PC-3 (cell line): ENCODE results near the gene CDH4. TPM values are rescaled to one million over a fixed set of nuclear protein-coding genes. Genes with fewer than 3 reads are reported as not detected.

Experiments
- ATAC-seq: fragments of 200-7000 bp; cut with Tn5 transposase; 2 replicates; pipeline ENCODE4 v1.9.1; 2020; ENCODE audit warnings: mild to moderate bottlenecking, moderate library complexity
- BruUV-seq: library from RNA; stranded (reverse); fragments of 400-500 nt; replicated peaks from 2 replicates; lab custom pipeline; 2021; lab: Mats Ljungman, UMichigan
- CTCF ChIA-PET: fragments of 300-600 bp; sonication (Branson Sonifier 250); formaldehyde crosslinking; loops from one replicate; lab custom pipeline; 2022; ENCODE audit warnings: antibody characterized with exemption; lab: Charles Lee
- POLR2A ChIA-PET: fragments of 300-600 bp; sonication (Branson Sonifier 250); formaldehyde crosslinking; loops from one replicate; lab custom pipeline; 2022; ENCODE audit warnings: antibody characterized with exemption; ENCODE audit not compliant: unreplicated experiment; lab: Charles Lee
- DNase-seq: peaks from one replicate; pipeline ENCODE4 v3.0.0-alpha.2; 2015
- H2AFZ ChIP-seq: fragments of 300-600 bp; sonication (generic); 2 replicates; pipeline ENCODE4 v1.6.0; 2016; ENCODE audit warnings: antibody characterized with exemption, low read length
- H3F3A ChIP-seq: fragments of 300-600 bp; sonication (generic); one replicate; pipeline ENCODE4 v1.6.0; 2017; ENCODE audit warnings: antibody characterized with exemption, low read length, control low read depth, mild to moderate bottlenecking; ENCODE audit not compliant: unreplicated experiment
- H3K27ac ChIP-seq: fragments of 300-600 bp; sonication (generic); 2 replicates; pipeline ENCODE4 v1.5.1; 2016; ENCODE audit warnings: mild to moderate bottlenecking, low read length
- H3K27me3 ChIP-seq: fragments of 300-600 bp; sonication (generic); 2 replicates; pipeline ENCODE4 v1.6.1; 2016; ENCODE audit warnings: low read length, mixed read lengths
- H3K36me3 ChIP-seq: fragments of 300-600 bp; sonication (generic); 2 replicates; pipeline ENCODE4 v1.6.1; 2016; ENCODE audit warnings: low read depth, mixed run types, low read length, mixed read lengths
- H3K4me1 ChIP-seq: fragments of 300-600 bp; sonication (generic); 2 replicates; pipeline ENCODE4 v1.5.1; 2016; ENCODE audit warnings: low read length; ENCODE audit not compliant: insufficient read depth
- H3K4me2 ChIP-seq: fragments of 300-600 bp; sonication (generic); 2 replicates; pipeline ENCODE4 v1.6.0; 2016; ENCODE audit warnings: low read length
- H3K4me3 ChIP-seq: fragments of 300-600 bp; sonication (generic); 2 replicates; pipeline ENCODE4 v1.5.1; 2016; ENCODE audit warnings: mild to moderate bottlenecking, low read length, mixed read lengths
- H3K79me2 ChIP-seq: fragments of 300-600 bp; sonication (generic); 2 replicates; pipeline ENCODE4 v1.6.1; 2017; ENCODE audit warnings: low read length, mixed read lengths
- H3K9ac ChIP-seq: fragments of 300-600 bp; sonication (generic); 2 replicates; pipeline ENCODE4 v1.6.0; 2016; ENCODE audit warnings: mild to moderate bottlenecking, low read length
- H3K9me2 ChIP-seq: fragments of 300-600 bp; sonication (generic); replicated peaks from 2 replicates; pipeline ENCODE4 v1.6.1; 2016; ENCODE audit warnings: mixed run types, low read length, mixed read lengths
- H3K9me3 ChIP-seq: fragments of 300-600 bp; sonication (generic); 2 replicates; pipeline ENCODE4 v1.6.1; 2016; ENCODE audit warnings: low read length, mixed read lengths
- H4K20me1 ChIP-seq: fragments of 300-600 bp; sonication (generic); 2 replicates; pipeline ENCODE4 v1.6.1; 2016; ENCODE audit warnings: low read length, mixed read lengths
- CTCF ChIP-seq: fragments of 300-600 bp; sonication (generic); conservative IDR thresholded peaks from 2 replicates; pipeline ENCODE4 v1.5.1; 2017; ENCODE audit warnings: antibody characterized with exemption, low read depth, mild to moderate bottlenecking, low read length
- EZH2 ChIP-seq: fragments of 300-600 bp; sonication (generic); IDR thresholded peaks from one replicate; pipeline ENCODE4 v1.6.1; 2017; ENCODE audit warnings: antibody characterized with exemption, mild to moderate bottlenecking, low read length; ENCODE audit not compliant: unreplicated experiment
- EZH2phosphoT487 ChIP-seq: fragments of 300-600 bp; sonication (generic); IDR thresholded peaks from 2 replicates; pipeline ENCODE4 v1.6.1; 2018; ENCODE audit warnings: mild to moderate bottlenecking, antibody characterized with exemption, low read length, borderline replicate concordance
- intact Hi-C: fragments of 100-400 bp; cut with micrococcal nuclease; formaldehyde crosslinking; loops from 2 replicates; pipeline ENCODE4 v1.9.0; 2023
- total RNA-seq: library from RNA; depleted of rRNA; stranded (reverse); fragments of >200 nt; gene quantifications from 2 replicates; pipeline ENCODE4 v1.2.3, GENCODE V29; 2014

CDH4 gene
- total RNA-seq, 1 experiment from 2014 or later, result not detected

DNA sequence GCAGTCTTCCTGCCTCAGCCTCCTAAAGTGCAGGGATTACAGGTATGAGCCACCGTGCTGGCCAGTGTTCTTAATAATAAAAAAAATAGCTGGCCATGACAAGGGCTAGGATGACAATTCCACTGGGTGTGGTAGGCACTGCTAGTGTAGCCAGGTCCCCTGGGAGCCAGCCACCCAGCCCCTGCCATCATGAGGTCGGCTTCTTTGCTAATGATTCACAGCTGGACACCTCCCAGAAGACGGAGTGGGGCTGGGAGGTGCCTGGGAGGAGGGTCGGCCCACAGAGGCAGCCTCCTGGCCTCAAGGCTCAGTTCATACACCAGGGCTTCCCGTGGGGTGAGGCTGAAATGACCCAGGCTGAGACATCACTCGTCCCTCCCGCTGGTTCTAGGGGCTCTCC is 583.2 kb downstream of the CDH4 start:
- H2AFZ ChIP-seq, result no peak overlapping the region
- no peaks in the 10 kb centered on the region for H3F3A ChIP-seq
- H3K79me2 ChIP-seq, result no peaks in the 10 kb centered on the region
- no peaks in the 10 kb centered on the region for H4K20me1 ChIP-seq
- no peak for ATAC-seq
- no peak overlapping the region for H3K4me2 ChIP-seq
- H3K27me3 ChIP-seq, result peaks cover 94% of the 10 kb centered on the region
- BruUV-seq, result no TSS peak
- H3K27ac ChIP-seq, result no peak overlapping the region
- no peak for DNase-seq
- ChIA-PET POLR2A (no interaction called here), CTCF (no interaction called here)
- H3K4me1 ChIP-seq, result no peaks in the 10 kb centered on the region
- TF ChIP-seq EZH2phosphoT487 (no peak), CTCF (no peak), EZH2 (no peak)
- H3K4me3 ChIP-seq, result no peak overlapping the region
- H3K9ac ChIP-seq, result no peak overlapping the region
- intact Hi-C loops, result no loop called here
- H3K9me2 ChIP-seq, result no peaks in the 10 kb centered on the region
- H3K36me3 ChIP-seq, result no peaks in the 10 kb centered on the region
- H3K9me3 ChIP-seq, result no peaks in the 10 kb centered on the region

DNA sequence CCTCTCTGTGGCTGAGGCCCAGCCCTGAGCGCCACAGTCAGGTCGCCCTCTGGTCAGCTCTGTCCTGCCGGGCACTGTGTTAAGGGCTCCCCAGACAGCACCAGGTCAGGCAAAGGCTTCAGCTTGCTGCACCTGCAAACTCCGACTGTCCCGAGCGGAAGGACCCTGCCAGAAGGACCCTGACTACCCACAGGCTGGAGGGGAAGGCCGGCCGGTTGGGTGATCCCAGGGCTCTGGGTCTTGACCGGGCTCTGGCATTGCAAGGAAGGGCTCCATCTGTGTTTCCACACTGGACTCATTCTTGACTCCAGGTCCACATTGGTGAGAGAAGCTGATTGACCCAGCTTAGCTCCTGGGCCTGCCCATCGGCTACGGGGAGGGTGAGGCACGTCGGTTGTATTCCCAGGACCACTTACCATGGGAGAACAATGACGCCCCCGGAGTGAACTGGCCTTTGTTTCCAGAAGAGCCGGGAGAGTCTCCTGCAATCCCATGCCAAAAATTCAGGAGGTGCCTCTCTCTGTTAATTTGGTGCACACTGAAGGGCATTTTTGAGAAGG is 583.8 kb downstream of the CDH4 start:
- Histone ChIP-seq H3K36me3 (no peaks in the 10 kb centered on the region), H3F3A (no peaks in the 10 kb centered on the region), H3K27me3 (peaks cover 94% of the 10 kb centered on the region), H3K4me3 (no peak overlapping the region), H3K79me2 (no peaks in the 10 kb centered on the region), H3K4me2 (no peak overlapping the region), H3K9me2 (no peaks in the 10 kb centered on the region), H3K4me1 (no peaks in the 10 kb centered on the region), H3K9me3 (no peaks in the 10 kb centered on the region), H2AFZ (no peak overlapping the region), H3K9ac (no peak overlapping the region), H3K27ac (no peak overlapping the region), H4K20me1 (no peaks in the 10 kb centered on the region)
- ChIA-PET CTCF (no interaction called here), POLR2A (no interaction called here)
- no TSS peak for BruUV-seq
- ATAC-seq (no peak), DNase-seq (no peak)
- TF ChIP-seq EZH2, result no peak
- intact Hi-C loops, result no loop called here

GRCh38 chr20:61837200-61837599 is 585.1 kb downstream of the CDH4 start:
- no peak for TF ChIP-seq CTCF
- no peak for TF ChIP-seq EZH2
- TF ChIP-seq EZH2phosphoT487, result no peak
- no peak overlapping the region for H3K4me3 ChIP-seq
- H3K79me2 ChIP-seq, result no peaks in the 10 kb centered on the region
- no TSS peak for BruUV-seq
- no peak overlapping the region for H3K27ac ChIP-seq
- no peaks in the 10 kb centered on the region for H3K36me3 ChIP-seq
- intact Hi-C loops, result no loop called here
- no peaks in the 10 kb centered on the region for H3K9me3 ChIP-seq
- peaks cover 94% of the 10 kb centered on the region for H3K27me3 ChIP-seq
- POLR2A ChIA-PET, result no interaction called here
- no peak for ATAC-seq
- H3K4me1 ChIP-seq, result no peaks in the 10 kb centered on the region
- no peaks in the 10 kb centered on the region for H3F3A ChIP-seq
- H3K9ac ChIP-seq, result no peak overlapping the region
- no peaks in the 10 kb centered on the region for H4K20me1 ChIP-seq
- H3K9me2 ChIP-seq, result no peaks in the 10 kb centered on the region
- DNase-seq, result no peak
- H3K4me2 ChIP-seq, result no peak overlapping the region
- CTCF ChIA-PET, result no interaction called here
- H2AFZ ChIP-seq, result no peak overlapping the region
